GM21447 (cell line): ENCODE results near the gene PSMG1.
"Not testable (repeated sequence)": the region's sequence is repeated elsewhere in the genome, so short reads cannot be mapped to it uniquely, and the experiment has no call there.

Source experiments
- ATAC-seq: cut with Tn5 transposase; IDR thresholded peaks from one replicate; pipeline ENCODE4 v1.9.1; 2021; ENCODE audit not compliant: unreplicated experiment

PSMG1 gene, protein sequence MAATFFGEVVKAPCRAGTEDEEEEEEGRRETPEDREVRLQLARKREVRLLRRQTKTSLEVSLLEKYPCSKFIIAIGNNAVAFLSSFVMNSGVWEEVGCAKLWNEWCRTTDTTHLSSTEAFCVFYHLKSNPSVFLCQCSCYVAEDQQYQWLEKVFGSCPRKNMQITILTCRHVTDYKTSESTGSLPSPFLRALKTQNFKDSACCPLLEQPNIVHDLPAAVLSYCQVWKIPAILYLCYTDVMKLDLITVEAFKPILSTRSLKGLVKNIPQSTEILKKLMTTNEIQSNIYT

DNA sequence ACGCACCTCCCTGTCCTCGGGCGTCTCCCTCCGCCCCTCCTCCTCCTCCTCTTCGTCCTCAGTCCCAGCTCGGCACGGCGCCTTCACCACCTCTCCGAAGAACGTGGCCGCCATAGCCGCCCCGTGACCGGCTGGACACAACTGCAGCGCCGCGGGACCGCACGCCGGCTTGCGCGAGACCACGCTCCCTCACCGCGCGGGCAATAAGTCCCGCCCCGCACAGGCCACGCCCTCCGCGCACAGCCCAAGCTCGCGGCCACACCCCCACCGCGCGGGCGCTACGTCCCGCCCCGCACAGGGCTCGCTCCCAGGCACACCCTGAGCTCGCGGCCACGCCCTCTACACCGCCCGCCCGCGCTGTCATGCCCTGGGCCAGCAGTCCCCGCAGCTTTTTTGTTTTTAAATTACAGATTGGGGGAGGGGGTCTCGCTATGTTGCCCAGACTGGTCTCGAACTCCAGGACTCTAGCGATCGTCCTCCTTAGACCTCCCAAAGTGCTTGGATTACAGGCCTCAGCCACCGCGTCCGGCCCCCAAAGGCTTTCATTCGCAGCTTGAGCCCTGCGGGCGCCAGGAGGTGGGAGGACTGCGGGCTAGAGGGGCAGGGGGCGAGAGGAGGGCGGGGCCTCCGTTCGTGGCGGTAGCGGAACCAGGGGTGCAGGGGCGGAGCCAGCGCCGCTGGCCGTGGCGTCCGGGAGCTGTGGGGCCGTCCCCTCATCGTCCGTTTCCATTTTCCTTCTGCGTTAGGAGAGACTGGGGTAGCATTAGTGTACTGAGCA is at the start of gene PSMG1:
PSMG1 (minus strand) TSS at position 180 of the 778 bp plus-strand sequence; CDS start at position 114, 66 bp downstream.
- peak; percentile 80 for ATAC-seq

DNA sequence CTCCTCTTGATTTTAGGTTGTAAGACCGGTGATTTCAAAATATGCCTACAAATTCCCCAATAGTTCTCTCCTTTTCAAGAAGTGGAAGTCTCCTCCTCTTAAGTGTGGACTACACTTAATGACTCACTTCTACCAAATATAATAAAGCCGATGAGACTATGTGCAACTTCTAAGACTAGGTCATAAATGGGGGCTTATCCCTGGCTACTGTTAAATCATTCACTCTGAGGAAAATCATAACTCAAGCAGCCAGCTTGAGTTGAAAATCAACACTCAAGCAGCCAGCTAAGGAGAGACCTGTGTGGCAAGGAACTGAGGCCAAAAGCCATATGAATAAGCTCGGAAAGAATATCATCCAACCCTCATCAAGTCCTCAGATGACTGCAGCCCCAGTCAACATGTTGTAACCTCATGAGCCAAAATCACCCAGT is 49.6 kb upstream of the PSMG1 start:
- ATAC-seq: no peak

- no peak for ATAC-seq
Observed at GRCh38 chr21:39224930-39225329, 41.7 kb upstream of the PSMG1 start.

GRCh38 chr21:39221997-39222486 is 38.8 kb upstream of the PSMG1 start:
- ATAC-seq: no peak

- no peak for ATAC-seq
Observed at GRCh38 chr21:39221282-39221996, 38.2 kb upstream of the PSMG1 start.

GRCh38 chr21:39220875-39221274 is 37.6 kb upstream of the PSMG1 start:
- ATAC-seq: not testable (repeated sequence)

- no peak for ATAC-seq
Observed at GRCh38 chr21:39220150-39220549, 36.9 kb upstream of the PSMG1 start.

DNA sequence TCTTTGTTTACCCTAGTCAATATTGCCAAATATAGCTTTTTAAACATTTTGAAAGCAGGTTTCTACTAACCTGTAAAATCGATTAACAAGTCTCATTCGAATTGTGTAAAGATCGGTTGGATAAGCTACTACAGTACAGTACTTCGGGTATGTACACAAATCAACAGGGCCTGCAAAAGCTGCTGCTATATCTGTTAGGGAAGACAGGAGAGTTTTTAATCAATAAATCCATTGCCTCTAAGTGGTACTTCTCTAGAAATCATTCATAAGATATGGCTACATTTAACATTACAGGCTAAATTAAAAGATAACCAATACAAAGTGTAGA is 34.8 kb upstream of the PSMG1 start:
- ATAC-seq: no peak

GRCh38 chr21:39217356-39218081 is 34.3 kb upstream of the PSMG1 start:
- ATAC-seq: no peak

DNA sequence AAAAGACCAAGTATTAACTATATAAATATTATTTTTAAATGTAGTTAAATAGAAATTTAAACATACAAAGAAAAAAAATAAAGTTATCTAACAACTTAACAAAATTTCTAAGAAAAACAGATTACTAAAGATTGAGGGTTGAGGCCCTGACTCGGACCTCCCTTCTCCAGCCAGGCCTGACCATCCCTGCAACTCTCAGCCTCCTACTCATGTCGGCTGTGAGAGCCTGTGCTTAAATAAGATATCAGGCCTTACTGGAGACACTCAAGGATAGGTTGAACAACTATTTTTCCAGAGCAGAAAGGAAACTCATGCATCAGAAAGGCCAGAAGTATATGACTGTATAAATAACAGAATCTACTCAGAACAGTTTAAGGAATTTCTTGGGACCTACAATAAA is 33.0 kb upstream of the PSMG1 start:
- ATAC-seq: no peak

GRCh38 chr21:39215078-39215477 is 31.8 kb upstream of the PSMG1 start:
- ATAC-seq: no peak

DNA sequence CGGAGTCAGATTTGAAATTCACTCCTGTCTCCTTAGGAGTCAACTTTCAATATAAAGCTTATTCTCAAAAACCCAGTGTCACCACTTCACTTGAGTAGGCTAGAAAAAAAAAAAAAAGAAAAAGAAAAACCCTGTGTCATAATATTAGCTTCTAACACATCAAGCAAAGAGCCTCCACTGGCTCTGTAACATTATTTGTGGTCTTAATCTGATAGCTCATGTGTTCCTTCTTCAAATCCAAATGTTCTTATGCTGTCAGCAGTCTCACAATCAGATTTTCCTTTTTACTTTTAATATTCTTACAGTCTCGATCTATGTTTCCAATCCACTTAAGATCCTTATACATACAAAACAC is 26.1 kb upstream of the PSMG1 start:
- ATAC-seq: no peak

GRCh38 chr21:39208624-39209333 is 25.5 kb upstream of the PSMG1 start:
- ATAC-seq: no peak

- ATAC-seq: no peak
Observed at GRCh38 chr21:39204134-39204533, 20.9 kb upstream of the PSMG1 start.

DNA sequence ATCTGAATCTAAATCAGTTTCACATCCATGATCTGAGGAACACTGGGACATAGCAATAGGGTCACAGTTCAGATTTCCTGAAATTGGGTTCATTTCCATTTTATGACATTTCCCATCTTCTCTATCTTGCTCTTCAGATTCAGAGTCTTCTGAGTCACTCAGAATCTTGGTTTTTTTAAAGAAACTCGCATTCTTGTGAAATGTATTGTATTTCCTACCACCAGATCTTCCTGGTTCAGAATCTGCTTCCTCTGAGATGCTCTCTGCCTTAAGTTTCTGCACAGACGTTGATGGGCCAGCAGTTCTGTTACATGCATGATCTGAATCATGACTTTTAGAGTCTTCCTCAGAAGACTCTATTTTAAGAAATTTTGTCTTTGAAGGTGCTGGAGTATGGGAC is 15.5 kb upstream of the PSMG1 start:
- ATAC-seq: no peak

- ATAC-seq: no peak
Observed at GRCh38 chr21:39197448-39198233, 14.4 kb upstream of the PSMG1 start.

- no peak for ATAC-seq
Observed at GRCh38 chr21:39196838-39197237, 13.6 kb upstream of the PSMG1 start.

GRCh38 chr21:39196310-39196709 is 13.1 kb upstream of the PSMG1 start:
- no peak for ATAC-seq

- no peak for ATAC-seq
Observed at GRCh38 chr21:39193380-39193779, 10.1 kb upstream of the PSMG1 start.
